ENCODE results near the gene TSTD2.

Gene TSTD2

DNA sequence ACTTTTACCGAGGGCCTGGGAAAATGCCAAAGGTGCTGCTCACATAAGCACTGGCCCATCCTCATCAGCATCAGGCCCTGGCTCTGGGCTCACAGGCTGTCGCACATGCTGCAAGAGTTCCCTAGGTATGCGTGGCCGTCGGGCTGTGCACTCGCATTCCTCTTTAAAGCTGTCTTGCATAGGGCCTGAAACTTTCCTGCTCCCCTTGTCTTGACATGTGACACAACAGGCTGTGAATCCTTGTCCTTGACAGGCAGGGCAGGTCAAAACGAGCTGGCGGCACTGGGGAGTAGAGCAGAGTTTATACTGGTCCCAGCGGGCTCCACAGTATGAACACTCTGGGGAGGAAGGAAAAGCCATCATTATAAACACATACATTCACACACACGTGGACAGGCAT lies 30.7 kb downstream of the TSTD2 start:
- no peak for TF ChIP-seq CTCF (IDR thresholded peaks at IDR 0.05; ENCODE audit: control insufficient read depth, extremely low read depth, insufficient read depth)
- no peak for DNase-seq (ENCODE audit: low read depth)
- H3K4me3 ChIP-seq (ENCODE audit: low read depth, low read length) = no peak overlapping the region

GRCh38 chr9:97601228-97601898 lies 31.8 kb downstream of the TSTD2 start:
- H3K4me3 ChIP-seq (ENCODE audit: low read depth, low read length) = no peak overlapping the region
- no peak for DNase-seq (ENCODE audit: low read depth)
- TF ChIP-seq CTCF (IDR thresholded peaks at IDR 0.05; ENCODE audit: control insufficient read depth, extremely low read depth, insufficient read depth) = no peak

DNA sequence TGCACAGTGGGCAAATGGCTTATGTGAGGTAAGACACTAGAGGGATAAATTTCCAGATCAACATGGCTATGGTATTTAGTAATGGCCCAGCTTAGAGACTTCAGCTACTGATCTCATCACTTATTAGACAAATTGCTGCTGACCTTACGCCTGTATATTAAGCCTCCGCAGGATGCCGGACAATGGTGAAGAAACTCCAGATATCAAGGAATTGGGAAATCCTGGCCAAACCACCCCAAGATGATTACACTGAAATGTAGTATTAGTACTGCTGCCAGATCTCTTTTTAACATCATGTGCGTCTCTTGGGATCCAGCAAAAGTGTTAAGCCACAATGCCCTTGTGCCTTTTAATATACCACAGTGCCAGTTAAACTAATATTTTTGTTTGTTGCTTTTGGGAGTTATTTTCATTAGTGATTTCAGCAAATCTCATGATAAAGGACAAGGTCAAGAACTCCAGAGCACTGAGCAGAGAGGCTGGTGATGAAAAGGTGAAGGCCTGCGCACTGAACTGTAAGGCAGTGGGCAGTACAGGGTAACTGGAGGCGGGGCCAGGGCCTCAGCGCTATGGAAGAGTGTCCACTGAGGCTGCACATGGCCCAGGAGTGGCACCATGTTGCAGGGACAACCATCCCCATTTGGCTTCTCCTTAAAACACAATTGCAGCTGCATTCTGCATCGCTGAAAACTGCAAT lies 32.5 kb downstream of the TSTD2 start:
- no peak for DNase-seq (ENCODE audit: low read depth)
- no peak overlapping the region for H3K4me3 ChIP-seq (ENCODE audit: low read depth, low read length)
- no peak for TF ChIP-seq CTCF (IDR thresholded peaks at IDR 0.05; ENCODE audit: control insufficient read depth, extremely low read depth, insufficient read depth)

DNA sequence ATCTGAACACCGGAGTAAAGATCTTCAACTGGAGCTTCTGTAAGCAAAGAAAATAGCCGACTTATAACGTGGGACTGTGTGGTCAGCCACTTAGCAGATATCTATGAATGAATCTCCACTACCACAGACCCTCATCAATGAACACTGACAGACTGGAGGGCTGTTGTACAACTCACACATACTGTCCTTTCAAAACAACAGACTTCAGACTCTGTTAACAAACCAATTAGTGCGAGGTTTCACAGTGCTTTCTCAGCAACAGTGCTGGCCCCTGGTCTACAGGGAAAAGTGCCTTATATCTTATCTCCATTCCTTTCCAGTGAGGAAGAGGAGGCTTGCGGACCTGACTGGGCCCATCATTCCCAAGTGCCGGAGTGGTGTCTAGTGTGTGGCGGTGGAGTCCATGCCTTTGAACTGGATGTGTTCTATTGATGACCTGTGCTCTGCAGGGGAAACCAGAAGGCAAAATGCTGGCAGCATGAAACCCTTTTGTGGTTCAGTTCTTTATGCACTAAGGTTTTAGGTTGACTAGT lies 33.8 kb downstream of the TSTD2 start:
- H3K4me3 ChIP-seq (ENCODE audit: low read depth, low read length) = no peak overlapping the region
- DNase-seq (ENCODE audit: low read depth) = no peak
- no peak for TF ChIP-seq CTCF (IDR thresholded peaks at IDR 0.05; ENCODE audit: control insufficient read depth, extremely low read depth, insufficient read depth)

DNA sequence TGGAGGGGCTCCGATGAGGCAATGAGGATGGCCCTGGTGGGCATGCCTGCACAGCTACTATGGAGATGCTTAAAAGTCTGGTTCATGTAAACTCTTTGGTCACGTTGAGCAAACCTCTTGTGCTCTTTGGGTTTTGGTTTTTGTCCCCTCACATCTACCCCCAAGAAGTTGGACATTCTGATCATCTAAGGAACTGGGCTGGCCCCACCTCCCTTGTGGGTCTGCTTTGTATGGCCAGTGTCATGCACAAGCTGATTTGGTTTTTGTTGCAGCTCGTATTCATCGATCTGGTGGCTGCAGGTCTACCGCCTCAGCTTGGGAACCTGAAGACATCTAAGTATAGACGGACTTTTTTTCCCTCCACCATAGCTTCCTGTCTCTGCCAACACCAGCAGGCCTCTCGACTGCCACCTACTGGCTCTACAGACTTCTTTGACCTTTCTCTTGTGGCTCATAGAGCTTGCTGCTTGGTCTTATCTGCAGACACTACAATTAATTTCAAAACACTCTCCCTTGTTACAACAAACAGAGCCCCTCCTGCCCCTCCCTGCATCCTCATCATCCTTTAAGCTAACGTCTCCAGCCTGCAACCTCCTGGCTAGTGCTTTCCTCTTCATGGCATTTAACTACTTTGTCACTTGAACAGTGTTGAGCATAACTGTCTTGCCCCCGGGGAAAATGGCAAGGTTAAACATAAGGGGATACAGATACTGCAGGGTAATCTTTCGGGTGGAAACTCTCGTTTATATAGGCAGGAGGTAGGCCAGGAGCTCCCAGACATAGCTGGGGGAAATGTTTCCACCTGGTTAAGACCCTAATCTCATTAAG lies 34.5 kb downstream of the TSTD2 start:
- TF ChIP-seq CTCF (IDR thresholded peaks at IDR 0.05; ENCODE audit: control insufficient read depth, extremely low read depth, insufficient read depth) = peak; percentile 91
- H3K4me3 ChIP-seq (ENCODE audit: low read depth, low read length) = no peak overlapping the region
- DNase-seq (ENCODE audit: low read depth) = peak; percentile 71

DNA sequence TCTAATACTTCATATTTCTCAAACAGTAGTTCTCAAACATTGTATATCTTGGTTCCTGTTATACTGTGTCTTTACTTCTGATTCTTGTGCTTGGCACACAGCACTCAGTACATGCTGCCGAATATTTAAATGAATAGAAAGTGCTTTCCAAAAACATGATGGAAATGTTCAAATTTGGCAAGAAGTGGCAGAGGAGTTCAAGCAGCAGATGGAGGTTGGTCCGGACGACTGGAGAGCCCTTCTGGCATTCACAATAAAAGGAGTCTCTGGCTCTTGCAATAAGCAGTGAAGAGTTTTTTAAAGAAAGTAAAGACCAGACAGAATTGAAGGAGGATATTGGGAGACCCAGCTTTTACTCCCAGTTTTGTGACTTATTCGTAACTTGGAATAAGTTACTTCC lies 36.3 kb downstream of the TSTD2 start:
- no peak for DNase-seq (ENCODE audit: low read depth)
- no peak for TF ChIP-seq CTCF (IDR thresholded peaks at IDR 0.05; ENCODE audit: control insufficient read depth, extremely low read depth, insufficient read depth)
- H3K4me3 ChIP-seq (ENCODE audit: low read depth, low read length) = no peak overlapping the region

Data from LNCaP clone FGC (cell line).